ENCODE results near the gene GRIK1.

Gene GRIK1

DNA sequence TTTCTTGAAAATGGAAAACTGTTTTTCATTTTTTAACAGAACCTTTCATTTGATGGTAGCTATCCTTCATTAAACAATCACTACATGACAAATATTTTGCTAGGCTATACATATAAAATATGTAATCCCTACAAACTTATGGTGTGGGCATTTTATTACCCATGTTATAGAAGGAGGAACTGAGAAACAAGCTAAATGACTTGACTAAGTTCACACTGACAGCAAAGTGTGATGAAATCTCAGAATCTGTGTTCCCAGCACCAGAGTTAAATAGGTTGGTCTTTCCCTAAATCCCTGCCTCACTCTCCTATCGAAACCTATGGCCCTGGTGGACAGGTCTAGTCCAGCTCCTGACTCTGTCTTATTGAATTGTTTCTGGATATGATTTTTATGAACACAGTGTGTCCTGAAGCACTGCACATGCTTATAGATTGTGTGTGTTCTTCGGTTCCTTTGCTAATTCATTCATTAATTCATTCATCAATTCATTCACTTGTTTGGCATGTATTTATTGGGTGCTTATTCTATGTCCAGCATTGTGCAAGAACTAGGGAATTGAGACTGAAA is 301.0 kb downstream of the GRIK1 start:
- Histone ChIP-seq H3K36me3 (ENCODE audit: control insufficient read depth in 2 of 2, insufficient read depth in 1 of 2, low read length in 2 of 2) (no peaks in the 10 kb centered on the region), H3K4me3 (ENCODE audit: low read depth, low read length) (no peak overlapping the region), H3K4me1 (ENCODE audit: control insufficient read depth, insufficient read depth, low read length) (no peaks in the 10 kb centered on the region), H3K9me3 (ENCODE audit: control insufficient read depth, insufficient read depth, low read depth, low read length) (no peaks in the 10 kb centered on the region), H3K27ac (ENCODE audit: extremely low read depth, low read depth, low read length) (no peak overlapping the region)
- CTCF ChIA-PET: interaction anchor here (0.9 kb wide), 1 partner anchor 14 kb away, joined by 4 read pairs; no protein-coding TSS in a partner anchor
- TF ChIP-seq ZNF747 (tag by site-specific recombination; IDR thresholded peaks at IDR 0.05): no peak
- TF ChIP-seq ZNF248 (tag by site-specific recombination; IDR thresholded peaks at IDR 0.05): no peak
- no peak for TF ChIP-seq HOXA7 (CRISPR knock-in tag; IDR thresholded peaks at IDR 0.05; ENCODE audit: borderline replicate concordance)
- no peak for TF ChIP-seq ZNF626 (tag by site-specific recombination; IDR thresholded peaks at IDR 0.05)
- no peak for TF ChIP-seq ZXDB (tag by site-specific recombination; IDR thresholded peaks at IDR 0.05)
- no peak for TF ChIP-seq INSM2 (tag by site-specific recombination; IDR thresholded peaks at IDR 0.05)
- no peak for TF ChIP-seq REPIN1 (tag by site-specific recombination; IDR thresholded peaks at IDR 0.05; ENCODE audit: low read depth)
- no peak for TF ChIP-seq ZBTB10 (tag by site-specific recombination; IDR thresholded peaks at IDR 0.05)
- no peak for TF ChIP-seq ZNF510 (tag by site-specific recombination; IDR thresholded peaks at IDR 0.05; ENCODE audit: insufficient replicate concordance)
- TF ChIP-seq ZBTB49 (tag by site-specific recombination; IDR thresholded peaks at IDR 0.05; ENCODE audit: low read depth): no peak
- no peak for TF ChIP-seq ZNF792 (tag by site-specific recombination; IDR thresholded peaks at IDR 0.05)
- no peak for TF ChIP-seq ZNF621 (tag by site-specific recombination; IDR thresholded peaks at IDR 0.05)
- no peak for TF ChIP-seq MYNN (tag by site-specific recombination; IDR thresholded peaks at IDR 0.05; ENCODE audit: borderline replicate concordance)
- TF ChIP-seq, protein P1, sequence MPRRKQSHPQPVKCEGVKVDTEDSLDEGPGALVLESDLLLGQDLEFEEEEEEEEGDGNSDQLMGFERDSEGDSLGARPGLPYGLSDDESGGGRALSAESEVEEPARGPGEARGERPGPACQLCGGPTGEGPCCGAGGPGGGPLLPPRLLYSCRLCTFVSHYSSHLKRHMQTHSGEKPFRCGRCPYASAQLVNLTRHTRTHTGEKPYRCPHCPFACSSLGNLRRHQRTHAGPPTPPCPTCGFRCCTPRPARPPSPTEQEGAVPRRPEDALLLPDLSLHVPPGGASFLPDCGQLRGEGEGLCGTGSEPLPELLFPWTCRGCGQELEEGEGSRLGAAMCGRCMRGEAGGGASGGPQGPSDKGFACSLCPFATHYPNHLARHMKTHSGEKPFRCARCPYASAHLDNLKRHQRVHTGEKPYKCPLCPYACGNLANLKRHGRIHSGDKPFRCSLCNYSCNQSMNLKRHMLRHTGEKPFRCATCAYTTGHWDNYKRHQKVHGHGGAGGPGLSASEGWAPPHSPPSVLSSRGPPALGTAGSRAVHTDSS (tag by site-specific recombination; IDR thresholded peaks at IDR 0.05): no peak
- no peak for TF ChIP-seq GFI1B (tag by site-specific recombination; IDR thresholded peaks at IDR 0.05)
- TF ChIP-seq ZNF132 (tag by site-specific recombination; IDR thresholded peaks at IDR 0.05; ENCODE audit: borderline replicate concordance): no peak
- POLR2A ChIA-PET: no interaction called here

DNA sequence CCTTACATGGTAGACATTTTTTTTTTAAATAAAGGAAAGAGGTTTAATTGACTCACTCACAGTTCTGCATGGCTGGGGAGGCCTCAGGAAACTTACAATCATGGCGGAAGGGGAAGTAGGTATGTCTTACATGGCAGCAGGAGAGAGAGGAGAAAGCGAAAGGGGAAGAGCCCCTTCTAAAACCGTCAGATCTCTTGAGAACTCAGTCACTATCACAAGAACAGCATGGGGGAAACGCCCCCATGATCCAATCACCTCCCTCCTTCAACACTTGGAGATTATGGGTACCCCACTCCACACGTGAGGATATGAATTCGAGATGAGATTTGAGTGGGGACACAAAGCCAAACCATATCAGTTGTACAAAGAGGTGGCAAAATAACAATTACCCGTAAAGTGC is 301.7 kb downstream of the GRIK1 start:
- Histone ChIP-seq H3K36me3 (ENCODE audit: control insufficient read depth in 2 of 2, insufficient read depth in 1 of 2, low read length in 2 of 2) (no peaks in the 10 kb centered on the region), H3K4me3 (ENCODE audit: low read depth, low read length) (no peak overlapping the region), H3K9me3 (ENCODE audit: control insufficient read depth, insufficient read depth, low read depth, low read length) (no peaks in the 10 kb centered on the region), H3K4me1 (ENCODE audit: control insufficient read depth, insufficient read depth, low read length) (no peaks in the 10 kb centered on the region), H3K27ac (ENCODE audit: extremely low read depth, low read depth, low read length) (no peak overlapping the region)
- CTCF ChIA-PET: interaction anchor here (0.9 kb wide), 1 partner anchor 14 kb away, joined by 4 read pairs; no protein-coding TSS in a partner anchor
- POLR2A ChIA-PET: no interaction called here
- no peak for TF ChIP-seq IKZF3 (tag by site-specific recombination; IDR thresholded peaks at IDR 0.05)
- TF ChIP-seq ZFHX2 (tag by site-specific recombination; conservative IDR thresholded peaks at IDR 0.05): no peak
- no peak for TF ChIP-seq ZNF707 (tag by site-specific recombination; IDR thresholded peaks at IDR 0.05)
- TF ChIP-seq PBX3 (CRISPR knock-in tag; IDR thresholded peaks at IDR 0.05): no peak
- no peak for TF ChIP-seq ZNF529 (tag by site-specific recombination; IDR thresholded peaks at IDR 0.05; ENCODE audit: insufficient replicate concordance)
- no peak for TF ChIP-seq ZNF155 (tag by site-specific recombination; IDR thresholded peaks at IDR 0.05)
- TF ChIP-seq ZNF248 (tag by site-specific recombination; IDR thresholded peaks at IDR 0.05): no peak
- TF ChIP-seq ZNF530 (tag by site-specific recombination; IDR thresholded peaks at IDR 0.05; ENCODE audit: low read depth): no peak
- no peak for TF ChIP-seq TCF7L2 (IDR thresholded peaks at IDR 0.05; ENCODE audit: borderline replicate concordance, low read depth, low read length)
- TF ChIP-seq, protein P1 (tag by site-specific recombination; IDR thresholded peaks at IDR 0.05): no peak
